Tibial nerve (tissue), 4 donors: Measurements from ENCODE around the gene PPP1R7. TPM values are rescaled to one million over a fixed set of nuclear protein-coding genes. Genes with fewer than 3 reads are reported as not detected.
"Not testable (repeated sequence)": the region's sequence is repeated elsewhere in the genome, so short reads cannot be mapped to it uniquely, and the experiment has no call there.

Experiments used
- DNase-seq, 2 donors: peaks; one replicate each; pipeline ENCODE4 v3.0.0-alpha.2; 2019; ENCODE audit warnings: low spot score in 2 of 2
- H3K27ac ChIP-seq, 4 donors: fragments of 200-600 bp; sonication (generic) in 3 of 4; one replicate each; pipeline ENCODE4 v1.5.1; 2017 to 2019; ENCODE audit warnings: mild to moderate bottlenecking in 1 of 4
- H3K27me3 ChIP-seq, 2 donors: fragments of 200-600 bp; sonication (generic) in 1 of 2; one replicate each; pipeline versions ENCODE4 v1.5.1 to v1.6.0; 2017 to 2019
- H3K36me3 ChIP-seq, 3 donors: fragments of 200-600 bp; sonication (generic); one replicate each; pipeline ENCODE4 v1.5.1; 2018 to 2019
- H3K4me1 ChIP-seq, 4 donors: fragments of 200-600 bp; sonication (generic) in 3 of 4; one replicate each; pipeline ENCODE4 v1.5.1; 2017 to 2019
- H3K4me3 ChIP-seq, 4 donors: fragments of 200-600 bp; sonication (generic) in 3 of 4; one replicate each; pipeline ENCODE4 v1.5.1; 2017 to 2019; ENCODE audit warnings: mild to moderate bottlenecking in 1 of 4, moderate library complexity in 1 of 4
- H3K9me3 ChIP-seq, 4 donors: fragments of 200-600 bp; sonication (generic) in 3 of 4; one replicate each; pipeline ENCODE4 v1.5.1; 2017 to 2019
- EP300 ChIP-seq, 2 donors: sonication (generic); formaldehyde crosslinking; IDR thresholded peaks; one replicate each; pipeline ENCODE4 v1.6.1; 2017; ENCODE audit warnings: antibody characterized with exemption in 2 of 2, mild to moderate bottlenecking in 1 of 2
- POLR2A ChIP-seq, 2 donors: fragments of 450-650 bp; IDR thresholded peaks; one replicate each; pipeline ENCODE4 v1.6.1; 2017; ENCODE audit warnings: antibody characterized with exemption in 2 of 2, mild to moderate bottlenecking in 2 of 2, moderate library complexity in 2 of 2
- WGBS, 2 donors: methylation state at CpG; one replicate each; pipeline ENCODE4 v1.1.5; 2018; 5-methylcytosine and 5-hydroxymethylcytosine counted together
- total RNA-seq, 4 donors: library from RNA; depleted of rRNA; stranded (reverse); fragments of >200 nt; gene quantifications; one replicate each; pipeline ENCODE4 v1.1.0, GENCODE V29; 2016
- TF ChIP-seq, protein P1 (sequence below), 5 experiments: fragments of 200-600 bp in 3 of 5; fragments of 450-650 bp in 2 of 5; sonication (generic) in 3 of 5; IDR thresholded peaks; one replicate each; pipeline ENCODE4 v1.5.1; 2016 to 2019; ENCODE audit warnings: antibody characterized with exemption in 5 of 5, mild to moderate bottlenecking in 3 of 5, moderate library complexity in 2 of 5

The PPP1R7 gene
- total RNA-seq, 4 donors from 2014 or later = 29.5 to 53.8 (median 38.1) TPM

DNA sequence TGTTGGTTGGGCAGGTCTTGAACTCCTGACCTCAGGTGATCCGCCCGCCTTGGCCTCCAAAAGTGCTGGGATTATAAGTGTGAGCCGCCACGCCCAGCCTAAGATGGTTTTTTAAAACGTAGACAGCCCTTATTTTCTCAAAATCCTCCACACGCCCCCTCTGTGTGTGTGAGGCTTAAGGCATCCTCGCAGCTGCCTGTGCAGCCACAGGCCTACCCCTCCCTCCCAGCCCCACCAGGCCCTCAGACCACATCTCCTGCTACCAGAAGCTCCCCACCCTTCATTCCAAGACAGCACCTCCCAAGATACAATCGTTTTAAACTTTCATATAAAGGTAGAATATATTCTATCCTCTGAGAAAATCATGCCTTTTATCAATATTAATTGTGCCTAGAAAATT is 43.0 kb downstream of the PPP1R7 start:
- TF ChIP-seq EP300 (IDR thresholded peaks at IDR 0.05) = no peak
- TF ChIP-seq POLR2A (IDR thresholded peaks at IDR 0.05) = no peak
- TF ChIP-seq, protein P1, sequence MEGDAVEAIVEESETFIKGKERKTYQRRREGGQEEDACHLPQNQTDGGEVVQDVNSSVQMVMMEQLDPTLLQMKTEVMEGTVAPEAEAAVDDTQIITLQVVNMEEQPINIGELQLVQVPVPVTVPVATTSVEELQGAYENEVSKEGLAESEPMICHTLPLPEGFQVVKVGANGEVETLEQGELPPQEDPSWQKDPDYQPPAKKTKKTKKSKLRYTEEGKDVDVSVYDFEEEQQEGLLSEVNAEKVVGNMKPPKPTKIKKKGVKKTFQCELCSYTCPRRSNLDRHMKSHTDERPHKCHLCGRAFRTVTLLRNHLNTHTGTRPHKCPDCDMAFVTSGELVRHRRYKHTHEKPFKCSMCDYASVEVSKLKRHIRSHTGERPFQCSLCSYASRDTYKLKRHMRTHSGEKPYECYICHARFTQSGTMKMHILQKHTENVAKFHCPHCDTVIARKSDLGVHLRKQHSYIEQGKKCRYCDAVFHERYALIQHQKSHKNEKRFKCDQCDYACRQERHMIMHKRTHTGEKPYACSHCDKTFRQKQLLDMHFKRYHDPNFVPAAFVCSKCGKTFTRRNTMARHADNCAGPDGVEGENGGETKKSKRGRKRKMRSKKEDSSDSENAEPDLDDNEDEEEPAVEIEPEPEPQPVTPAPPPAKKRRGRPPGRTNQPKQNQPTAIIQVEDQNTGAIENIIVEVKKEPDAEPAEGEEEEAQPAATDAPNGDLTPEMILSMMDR (IDR thresholded peaks at IDR 0.05) = no peak
- no peak for DNase-seq
- Histone ChIP-seq H3K4me1 (no peaks in the 10 kb centered on the region), H3K9me3 (no peaks in the 10 kb centered on the region), H3K36me3 (no peaks in the 10 kb centered on the region), H3K27ac (no peak overlapping the region), H3K4me3 (no peak overlapping the region), H3K27me3 (no peaks in the 10 kb centered on the region)
- WGBS, 2 donors = 83 to 84% methylated on average over 8 of the region's 8 CpGs

DNA sequence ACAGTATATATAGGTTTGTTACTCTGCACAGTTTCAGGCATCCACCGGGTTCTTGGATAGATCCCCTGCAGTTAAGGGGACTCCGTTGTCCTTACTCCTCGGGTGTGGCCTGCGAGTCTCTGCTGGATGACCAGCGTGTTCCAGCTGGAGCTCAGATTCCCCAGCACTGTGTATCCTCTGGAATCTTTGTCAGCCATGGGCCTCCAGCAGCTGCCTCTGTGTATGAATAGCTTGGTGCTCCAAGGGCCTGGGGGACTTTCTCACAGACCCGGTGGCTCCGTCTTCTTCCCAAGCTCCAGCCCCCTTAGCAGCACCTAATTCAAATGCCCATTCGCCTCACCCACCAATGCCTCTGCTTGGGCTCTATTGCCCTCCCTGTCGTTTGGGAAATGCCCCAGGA is 44.5 kb downstream of the PPP1R7 start:
- no peak overlapping the region for H3K4me3 ChIP-seq
- no peaks in the 10 kb centered on the region for H3K4me1 ChIP-seq
- TF ChIP-seq POLR2A (IDR thresholded peaks at IDR 0.05) (no peak), EP300 (IDR thresholded peaks at IDR 0.05) (no peak)
- TF ChIP-seq, protein P1 (IDR thresholded peaks at IDR 0.05) = no peak
- no peak overlapping the region for H3K27ac ChIP-seq
- no peaks in the 10 kb centered on the region for H3K27me3 ChIP-seq
- DNase-seq = no peak
- H3K36me3 ChIP-seq = no peaks in the 10 kb centered on the region
- 69 to 72% methylated on average over 9 of the region's 9 CpGs for WGBS, 2 donors
- no peaks in the 10 kb centered on the region for H3K9me3 ChIP-seq

- H3K36me3 ChIP-seq = no peaks in the 10 kb centered on the region
- no peaks in the 10 kb centered on the region for H3K27me3 ChIP-seq
- H3K27ac ChIP-seq = no peak overlapping the region
- DNase-seq = no peak
- WGBS, 2 donors = 83 to 87% methylated on average over 16 to 18 of the region's 18 CpGs
- H3K4me3 ChIP-seq = no peak overlapping the region
- no peaks in the 10 kb centered on the region for H3K4me1 ChIP-seq
- TF ChIP-seq POLR2A (IDR thresholded peaks at IDR 0.05) = no peak
- no peak for TF ChIP-seq EP300 (IDR thresholded peaks at IDR 0.05)
- TF ChIP-seq, protein P1 (IDR thresholded peaks at IDR 0.05) = no peak
- H3K9me3 ChIP-seq = no peaks in the 10 kb centered on the region
Measured at GRCh38 chr2:241195506-241196130, 45.4 kb downstream of the PPP1R7 start.

DNA sequence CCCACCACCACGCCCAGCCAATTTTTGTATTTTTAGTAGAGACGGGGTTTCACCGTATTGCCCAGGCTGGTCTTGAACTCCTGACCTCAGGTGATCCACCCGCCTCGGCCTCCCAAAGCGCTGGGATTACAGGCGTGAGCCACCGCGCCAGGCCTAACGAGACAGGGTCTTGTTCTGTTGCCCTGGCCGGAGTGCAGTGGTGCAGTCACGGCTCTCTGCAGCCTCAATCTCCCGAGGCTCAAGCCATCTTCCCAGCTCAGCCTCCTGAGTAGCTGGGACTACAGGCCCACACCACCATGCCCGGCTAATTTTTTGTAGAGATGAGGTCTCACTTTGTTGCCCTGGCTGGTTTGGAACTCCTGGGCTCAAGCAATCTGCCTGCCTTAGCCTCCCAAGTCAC is 47.0 kb downstream of the PPP1R7 start:
- 94 to 98% methylated on average over 14 of the region's 14 CpGs for WGBS, 2 donors
- not testable (repeated sequence) for H3K27me3 ChIP-seq, H3K36me3 ChIP-seq, H3K9me3 ChIP-seq, H3K27ac ChIP-seq, H3K4me3 ChIP-seq, DNase-seq, H3K4me1 ChIP-seq

GRCh38 chr2:241197947-241198346 is 47.7 kb downstream of the PPP1R7 start:
- 91 to 94% methylated on average over 6 of the region's 6 CpGs for WGBS, 2 donors
- TF ChIP-seq, protein P1 (IDR thresholded peaks at IDR 0.05) = no peak
- TF ChIP-seq POLR2A (IDR thresholded peaks at IDR 0.05) (no peak), EP300 (IDR thresholded peaks at IDR 0.05) (no peak)
- Histone ChIP-seq H3K4me3 (no peak overlapping the region), H3K27me3 (no peaks in the 10 kb centered on the region), H3K27ac (no peak overlapping the region), H3K9me3 (no peaks in the 10 kb centered on the region), H3K4me1 (no peaks in the 10 kb centered on the region), H3K36me3 (no peaks in the 10 kb centered on the region)
- no peak for DNase-seq
